K562 treated with DMSO at 1 percent for 24 hours (cell line): Measurements from ENCODE around the gene ASIP. TPM values are rescaled to one million over a fixed set of nuclear protein-coding genes. Genes with fewer than 3 reads are reported as not detected.

Source experiments
- total RNA-seq: library from RNA; unstranded; fragments of 300-600 nt; gene quantifications from 2 replicates; pipeline ENCODE4 v1.2.3, GENCODE V29; 2022; ENCODE audit warnings: low read depth; ENCODE audit not compliant: insufficient read depth

ASIP gene
- total RNA-seq = not detected in 2 replicates

DNA sequence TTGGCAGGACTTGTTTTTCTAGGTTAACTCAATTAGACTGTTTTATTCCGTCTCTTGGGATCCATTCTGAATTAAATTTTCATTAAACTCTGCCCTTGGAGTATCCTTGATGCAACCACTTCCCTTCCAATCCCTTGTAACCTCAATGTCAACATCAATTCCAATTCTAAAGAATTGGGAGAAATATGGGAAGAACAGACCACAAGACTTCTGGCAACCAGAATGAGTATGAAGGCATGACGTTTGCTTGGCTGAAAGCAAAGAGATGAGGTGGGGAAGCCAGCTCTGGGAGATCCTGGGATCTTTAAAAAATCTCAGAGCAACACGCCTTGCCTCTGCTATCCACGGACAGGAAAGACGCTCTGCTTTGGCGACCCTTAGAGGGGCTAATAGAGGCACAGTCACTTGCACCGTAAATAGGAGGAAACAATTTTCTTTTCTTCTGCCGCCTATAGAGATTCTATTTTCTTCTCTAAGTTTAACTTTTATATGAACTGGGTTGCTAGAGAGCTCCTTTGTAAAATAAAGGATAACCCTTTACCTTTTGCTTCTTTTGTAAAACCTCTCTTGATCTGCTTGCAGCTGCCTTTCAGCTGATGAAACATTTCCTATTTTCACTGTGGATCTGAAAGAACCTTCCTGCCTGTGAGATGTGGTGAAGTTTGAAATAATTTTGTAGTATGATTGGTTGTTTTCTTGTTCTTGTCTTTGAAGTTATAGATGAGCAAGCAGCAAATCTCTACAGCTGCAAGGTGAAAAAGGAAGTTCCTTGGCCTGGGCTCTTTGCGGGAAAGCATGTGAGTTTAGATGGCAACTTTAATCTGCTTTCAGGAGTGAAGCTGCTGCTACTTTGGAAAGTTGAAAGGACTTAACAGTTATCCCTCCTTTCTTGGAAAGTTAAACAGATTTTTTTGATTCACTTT lies at the start of gene ASIP:
Gene ASIP (plus strand): TSS at position 731 of the 923 bp plus-strand sequence. CDS start 18,952 bp downstream, outside the sequence.

DNA sequence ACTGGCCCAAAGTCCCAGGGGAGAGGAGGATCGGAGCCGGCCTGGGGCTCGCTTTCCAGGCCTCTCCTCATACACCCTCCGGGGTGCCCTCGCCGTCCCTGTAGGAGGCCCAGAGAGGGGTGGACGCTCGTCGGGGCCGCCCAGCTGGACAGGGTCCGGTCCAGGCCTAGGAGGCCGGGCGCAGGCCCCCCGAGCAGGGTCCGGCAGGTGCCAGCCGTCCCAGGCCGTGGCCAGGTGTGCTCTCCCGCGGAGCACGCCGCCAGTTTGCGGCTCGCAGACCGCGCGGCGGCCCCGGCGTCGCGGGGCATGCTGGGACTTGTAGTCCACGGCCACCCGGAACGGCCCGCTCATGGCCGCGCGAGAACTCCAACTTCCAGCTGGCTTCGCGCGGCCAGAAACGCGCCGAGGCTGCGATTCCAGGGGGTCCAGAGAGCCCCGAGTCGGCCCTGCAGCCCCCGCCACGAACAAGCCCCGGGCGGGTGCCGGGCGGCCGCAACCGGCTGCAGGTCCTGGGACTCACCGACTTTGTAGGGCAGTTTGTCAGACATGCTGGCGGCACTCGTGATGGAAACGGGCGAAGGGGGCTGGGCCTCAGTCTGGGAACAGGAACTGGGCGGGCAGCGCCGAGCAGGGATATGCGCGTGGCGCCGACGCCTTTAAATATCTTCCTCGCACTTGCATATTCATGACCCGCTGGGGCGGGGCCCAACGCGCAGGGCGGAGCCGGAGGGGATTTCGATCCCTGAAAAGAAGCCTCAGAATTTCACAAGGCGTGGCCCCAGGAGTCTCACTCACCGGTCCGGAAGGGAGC lies 61.7 kb downstream of the ASIP start, which contains the start of gene AHCY:
Gene AHCY (minus strand): TSS at position 633 of the 811 bp plus-strand sequence. CDS start 85 bp downstream, at position 548.

Other genes with a start within 250 kb of the ASIP start
- 297 and 313 TPM in 2 replicates for gene RALY, start 247.5 kb upstream of the ASIP start, total RNA-seq
- gene EIF2S2, start 129.2 kb upstream of the ASIP start, total RNA-seq = 107 and 115 TPM in 2 replicates
- 261 and 287 TPM in 2 replicates for gene AHCY, start 61.9 kb downstream of the ASIP start, total RNA-seq
- 17.7 and 20.6 TPM in 2 replicates for gene ITCH, start 121.8 kb downstream of the ASIP start, total RNA-seq